Adrenal gland (tissue), 12 donors: ENCODE data around the gene HECTD2. TPM values are rescaled to one million over a fixed set of nuclear protein-coding genes. Genes with fewer than 3 reads are reported as not detected.
A peak's percentile ranks its signal among the peaks of the same experiment; 100 is the strongest.

ENCODE experiments used
- DNase-seq, 7 donors: peaks; one replicate each; pipeline ENCODE4 v3.0.0-alpha.2; 2019 to 2020
- H3K27ac ChIP-seq, 5 donors: fragments of 200-600 bp; sonication (generic) in 4 of 5; 1 replicate in 3 of 5; 2 replicates in 2 of 5; pipeline versions ENCODE4 v1.5.1 to v1.8.0; 2016 to 2020; ENCODE audit warnings: mild to moderate bottlenecking in 1 of 5
- H3K27me3 ChIP-seq: fragments of 200-600 bp; 2 replicates; pipeline ENCODE4 v1.8.0; 2021
- H3K36me3 ChIP-seq, 2 donors: fragments of 200-600 bp; replicated peaks in 1 of 2; 1 replicate in 1 of 2; 2 replicates in 1 of 2; pipeline versions ENCODE4 v1.5.1 to v1.8.0; 2018 to 2022
- H3K4me1 ChIP-seq, 2 donors: fragments of 200-600 bp; replicated peaks in 1 of 2; 1 replicate in 1 of 2; 2 replicates in 1 of 2; pipeline versions ENCODE4 v1.5.1 to v1.8.0; 2018 to 2021
- H3K4me3 ChIP-seq, 4 donors: fragments of 200-600 bp; sonication (generic) in 3 of 4; one replicate each; pipeline ENCODE4 v1.5.1; 2016 to 2018
- H3K9me3 ChIP-seq, 3 donors: fragments of 200-600 bp; sonication (generic) in 1 of 3; replicated peaks in 1 of 3; 1 replicate in 2 of 3; 2 replicates in 1 of 3; pipeline versions ENCODE4 v1.5.1 to v1.8.0; 2016 to 2021
- POLR2A ChIP-seq, 2 donors: fragments of 450-650 bp; IDR thresholded peaks; one replicate each; pipeline ENCODE4 v1.6.1; 2017; ENCODE audit warnings: antibody characterized with exemption in 2 of 2, mild to moderate bottlenecking in 2 of 2, moderate library complexity in 1 of 2
- WGBS, 4 donors: extraction: QIAGEN DNeasy Blood & Tissue Kit in 2 of 4; methylation state at CpG; one replicate each; pipeline versions ENCODE4 v1.1.5 to v1.1.7; 2013 to 2017; 5-methylcytosine and 5-hydroxymethylcytosine counted together
- intact Hi-C, 2 donors: fragments of 100-400 bp; cut with DNase I; formaldehyde crosslinking; loops; one replicate each; pipeline versions ENCODE4 v1.14.1 to v1.15.0; 2022 to 2023
- polyA plus RNA-seq, 3 donors: library from polyadenylated mRNA; stranded (reverse); fragments of 200-250 nt in 2 of 3; fragments of 350-450 nt in 1 of 3; fragmentation: Illumina TruSeq in 1 of 3; extraction: RNeasy Lipid Tissue Mini Kit (QIAGEN cat#74804) in 1 of 3; gene quantifications; one replicate each; pipeline ENCODE4 v1.2.3, GENCODE V29; 2013 to 2014
- total RNA-seq, 9 donors: library from RNA; depleted of rRNA in 4 of 9; stranded (reverse); fragments of >200 nt in 4 of 9; fragments of 120-200 nt in 1 of 9; fragmentation: NEBNext Ultra II Directional in 1 of 9; extraction: Animal tissue kit (Norgen Biotek cat#: 25700) in 1 of 9; gene quantifications; one replicate each; pipeline versions ENCODE4 v1.1.0 to v1.2.4, GENCODE V29; 2013 to 2023
- TF ChIP-seq, protein P1 (sequence below), 6 experiments: fragments of 450-650 bp in 4 of 6; fragments of 200-600 bp in 2 of 6; sonication (generic) in 1 of 6; IDR thresholded peaks; 1 replicate in 5 of 6; 2 replicates in 1 of 6; pipeline versions ENCODE4 v1.5.1 to v1.8.0; 2016 to 2021; ENCODE audit warnings: antibody characterized with exemption in 6 of 6, mild to moderate bottlenecking in 2 of 6, moderate library complexity in 1 of 6
- donor health status: healthy with polysubstance abuse.
- donor health status: Bipolar disorder and iron deficiency.
- donor health status: DM: yes; HTN: yes; CAD: no.
- donor health status: DM: no; HTN: no; CAD: no.
- donor health status: DM: no; HTN: no; CAD: no.
- donor health status: DM: yes; HTN: yes; CAD: no.

Gene HECTD2
- total and polyA plus RNA-seq, 12 donors: 5.4 to 20.3 (median 8.2) TPM

DNA sequence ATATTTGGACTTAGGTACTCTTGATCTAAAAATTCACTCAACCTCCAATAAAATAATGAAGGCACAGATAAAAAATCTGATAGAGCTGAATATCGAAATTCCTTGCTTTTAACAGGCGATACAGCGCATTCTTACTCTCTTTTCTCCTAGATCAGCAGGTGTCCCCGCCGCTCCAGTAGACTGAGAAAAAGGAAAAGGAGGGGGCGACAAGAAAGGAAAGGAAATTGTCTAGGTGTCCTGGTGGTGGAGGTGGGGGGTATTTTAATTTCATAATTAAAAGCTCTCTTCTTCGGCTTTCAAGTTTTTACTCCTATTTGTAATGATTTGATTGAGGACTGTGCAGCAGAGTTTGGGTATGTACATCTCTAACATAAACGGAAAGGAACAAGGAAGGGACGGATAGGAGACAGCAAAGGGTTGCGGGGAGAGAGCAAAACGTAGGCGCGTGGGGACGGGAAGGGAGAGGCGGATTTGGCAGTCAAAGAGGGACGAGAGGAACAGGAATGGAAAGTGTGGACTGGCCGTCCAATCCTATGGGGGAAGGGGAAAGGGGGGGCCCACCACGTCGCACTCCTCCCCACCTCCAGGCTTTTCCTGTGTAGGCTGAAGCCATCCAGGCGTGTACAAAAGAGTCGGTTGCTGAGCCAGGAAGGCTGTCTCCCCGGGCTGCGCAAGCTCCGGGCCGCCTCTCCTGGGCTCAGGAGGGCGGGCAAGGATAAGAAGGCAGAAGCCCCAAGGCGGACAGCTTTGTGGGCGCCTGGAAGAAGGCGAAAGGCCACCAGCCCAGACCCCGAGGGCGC, 875 bp upstream of the HECTD2 start:
- TF ChIP-seq POLR2A (IDR thresholded peaks at IDR 0.05): peak; percentile 74 to 94
- TF ChIP-seq, protein P1, sequence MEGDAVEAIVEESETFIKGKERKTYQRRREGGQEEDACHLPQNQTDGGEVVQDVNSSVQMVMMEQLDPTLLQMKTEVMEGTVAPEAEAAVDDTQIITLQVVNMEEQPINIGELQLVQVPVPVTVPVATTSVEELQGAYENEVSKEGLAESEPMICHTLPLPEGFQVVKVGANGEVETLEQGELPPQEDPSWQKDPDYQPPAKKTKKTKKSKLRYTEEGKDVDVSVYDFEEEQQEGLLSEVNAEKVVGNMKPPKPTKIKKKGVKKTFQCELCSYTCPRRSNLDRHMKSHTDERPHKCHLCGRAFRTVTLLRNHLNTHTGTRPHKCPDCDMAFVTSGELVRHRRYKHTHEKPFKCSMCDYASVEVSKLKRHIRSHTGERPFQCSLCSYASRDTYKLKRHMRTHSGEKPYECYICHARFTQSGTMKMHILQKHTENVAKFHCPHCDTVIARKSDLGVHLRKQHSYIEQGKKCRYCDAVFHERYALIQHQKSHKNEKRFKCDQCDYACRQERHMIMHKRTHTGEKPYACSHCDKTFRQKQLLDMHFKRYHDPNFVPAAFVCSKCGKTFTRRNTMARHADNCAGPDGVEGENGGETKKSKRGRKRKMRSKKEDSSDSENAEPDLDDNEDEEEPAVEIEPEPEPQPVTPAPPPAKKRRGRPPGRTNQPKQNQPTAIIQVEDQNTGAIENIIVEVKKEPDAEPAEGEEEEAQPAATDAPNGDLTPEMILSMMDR (IDR thresholded peaks at IDR 0.05): peak in 5 of 6 experiments; percentile 9 to 51 (median 27)
- intact Hi-C loops: no loop called here
- Histone ChIP-seq H3K4me3 (peak overlapping the region; percentile 73 to 92 (median 79)), H3K27me3 (no peaks in the 10 kb centered on the region), H3K4me1 (peaks cover 0 to 22% of the 10 kb centered on the region in 2 donors), H3K9me3 (no peaks in the 10 kb centered on the region), H3K36me3 (no peaks in the 10 kb centered on the region), H3K27ac (peak overlapping the region; percentile 97 to 100 (median 100))
- peak; percentile 85 to 94 (median 92) for DNase-seq
- 1 to 2% (median 1%) methylated on average over 21 to 31 of the region's 31 CpGs for WGBS, 4 donors

DNA sequence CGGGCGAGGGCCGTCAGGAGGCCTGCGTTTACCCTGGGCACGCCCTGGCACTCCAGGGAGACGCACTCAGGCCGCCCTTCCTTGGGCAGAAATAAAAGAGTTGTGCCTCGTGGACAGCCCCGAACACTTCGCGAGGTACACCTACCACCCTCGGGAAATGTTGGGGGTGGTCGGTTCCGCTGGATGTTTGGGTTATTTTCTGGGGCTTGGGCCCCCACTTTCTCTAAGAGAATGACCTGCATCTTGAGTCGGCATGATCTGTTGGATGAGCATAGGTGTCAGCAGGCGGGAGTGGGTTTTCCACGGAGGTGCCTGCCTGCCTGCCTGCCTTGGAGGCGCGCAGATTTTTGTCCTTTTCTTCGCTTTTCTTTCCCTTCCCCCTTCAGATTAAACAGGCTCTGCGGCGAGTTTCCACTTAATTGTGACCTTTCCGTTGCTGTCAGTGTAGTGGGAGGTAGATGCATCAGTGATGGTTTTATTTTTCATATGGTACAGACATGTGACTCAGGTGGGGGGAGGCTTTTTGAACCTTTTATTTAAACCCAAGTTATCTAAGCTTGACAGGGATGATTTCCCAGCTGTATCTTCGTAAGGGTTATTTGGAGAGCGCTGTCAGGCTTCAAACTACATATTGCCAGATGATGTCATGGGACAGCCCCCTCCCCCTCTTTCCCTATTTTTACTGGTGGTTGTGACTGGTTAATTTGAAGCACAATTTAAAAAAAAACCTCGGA, 661 bp downstream of the HECTD2 start:
- Histone ChIP-seq H3K4me3 (peak overlapping the region; percentile 10 to 92 (median 68)), H3K36me3 (no peaks in the 10 kb centered on the region), H3K9me3 (no peaks in the 10 kb centered on the region), H3K27ac (peak overlapping the region; percentile 63 to 100 (median 100)), H3K27me3 (no peaks in the 10 kb centered on the region), H3K4me1 (peaks cover 0 to 29% of the 10 kb centered on the region in 2 donors)
- DNase-seq: peak in 5 of 7 donors; percentile 13 to 65 (median 32)
- intact Hi-C loops: no loop called here
- WGBS, 4 donors: 3 to 10% (median 3%) methylated on average over 12 to 26 of the region's 26 CpGs
- TF ChIP-seq, protein P1 (IDR thresholded peaks at IDR 0.05): no peak
- TF ChIP-seq POLR2A (IDR thresholded peaks at IDR 0.05): no peak

DNA sequence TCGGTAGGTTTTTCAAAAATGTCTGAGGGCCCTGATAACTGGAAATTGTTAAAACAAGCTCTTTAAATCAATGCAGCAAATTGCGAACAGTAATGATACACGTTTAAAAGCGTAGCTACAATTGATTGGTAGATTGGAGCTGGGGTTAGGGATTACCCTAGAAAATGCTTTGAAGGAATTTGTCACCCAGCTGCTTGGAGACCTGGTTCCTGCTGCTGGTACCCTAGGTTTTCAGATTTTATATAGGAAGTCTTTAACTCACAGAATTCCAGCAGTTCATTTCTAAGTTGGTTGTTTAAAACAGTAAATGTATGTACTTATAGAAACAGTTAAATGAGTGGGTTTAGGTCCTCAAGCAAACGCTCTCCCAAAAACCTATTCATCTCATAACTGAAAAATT, 1.5 kb downstream of the HECTD2 start:
- Histone ChIP-seq H3K27me3 (no peaks in the 10 kb centered on the region), H3K4me1 (peaks cover 0 to 33% of the 10 kb centered on the region in 2 donors), H3K36me3 (no peaks in the 10 kb centered on the region), H3K27ac (no peak overlapping the region), H3K9me3 (no peaks in the 10 kb centered on the region), H3K4me3 (peak overlapping the region in 1 of 4 donors; percentile 83)
- intact Hi-C loops: no loop called here
- WGBS, 4 donors: 81 to 85% (median 83%) methylated on average over 5 of the region's 5 CpGs
- TF ChIP-seq, protein P1 (IDR thresholded peaks at IDR 0.05): no peak
- TF ChIP-seq POLR2A (IDR thresholded peaks at IDR 0.05): no peak
- no peak for DNase-seq

DNA sequence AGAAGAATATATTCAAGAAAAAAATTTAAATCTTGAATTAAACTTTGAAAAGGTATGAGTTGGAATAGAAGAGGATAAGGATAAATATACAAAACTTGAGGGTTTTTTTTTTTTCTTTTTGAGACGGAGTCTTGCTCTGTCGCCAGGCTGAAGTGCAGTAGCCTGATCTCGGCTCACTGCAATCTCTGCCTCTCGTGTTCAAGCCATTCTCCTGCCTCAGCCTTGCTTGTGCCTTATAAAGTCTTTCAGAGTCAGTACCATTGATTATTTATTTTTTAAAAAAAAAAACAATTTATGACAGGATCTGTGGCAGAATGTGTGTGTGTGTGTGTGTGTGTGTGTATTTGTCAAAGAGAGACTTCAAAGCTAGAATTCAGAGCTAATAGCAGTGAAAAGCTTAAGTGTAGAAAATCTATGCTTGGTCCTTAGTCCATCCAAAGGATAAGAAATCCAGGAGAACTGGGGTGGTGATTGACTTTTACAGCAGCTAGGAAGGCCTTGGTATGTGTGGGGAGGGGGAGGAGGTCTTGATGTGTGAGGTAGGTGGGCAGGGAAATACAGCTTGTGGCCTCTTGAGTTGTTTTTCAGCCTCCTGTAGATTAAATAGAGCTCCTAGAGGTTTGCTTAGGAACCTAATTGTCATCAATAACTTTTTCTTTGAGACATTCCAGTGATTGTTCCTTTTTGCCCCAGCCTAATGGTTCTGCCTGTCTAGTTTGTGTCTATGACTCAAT, 2.4 kb downstream of the HECTD2 start:
- DNase-seq: no peak
- WGBS, 4 donors: 88 to 93% (median 91%) methylated on average over 4 of the region's 4 CpGs
- H3K4me3 ChIP-seq: no peak overlapping the region
- intact Hi-C loops: no loop called here
- TF ChIP-seq, protein P1 (IDR thresholded peaks at IDR 0.05): no peak
- no peak for TF ChIP-seq POLR2A (IDR thresholded peaks at IDR 0.05)
- no peaks in the 10 kb centered on the region for H3K36me3 ChIP-seq
- no peaks in the 10 kb centered on the region for H3K9me3 ChIP-seq
- H3K27ac ChIP-seq: no peak overlapping the region
- H3K27me3 ChIP-seq: no peaks in the 10 kb centered on the region
- H3K4me1 ChIP-seq: peaks cover 0 to 33% of the 10 kb centered on the region in 2 donors
